Measurements from ENCODE around the gene NAA80. TPM values are rescaled to one million over a fixed set of nuclear protein-coding genes. Genes with fewer than 3 reads are reported as not detected.

The NAA80 gene
- total and polyA plus RNA-seq, 2 of the 13 experiments (the other 11 are each of a cell fraction or from before 2014, with no cell fraction given): 3.4 to 8.7 TPM

- TF ChIP-seq ZBTB3 (CRISPR knock-in tag; IDR thresholded peaks at IDR 0.05; ENCODE audit: borderline replicate concordance, low read depth) (no peak), ZNF33A (CRISPR knock-in tag; IDR thresholded peaks at IDR 0.05; ENCODE audit: borderline replicate concordance) (no peak), ZNF747 (CRISPR knock-in tag; IDR thresholded peaks at IDR 0.05; ENCODE audit: borderline replicate concordance) (peak; percentile 65; the same call in 1 of the 2 replicates), ZNF337 (CRISPR knock-in tag; IDR thresholded peaks at IDR 0.05; ENCODE audit: borderline replicate concordance, low read depth) (peak; percentile 56; the same call in 1 of the 2 replicates), JUND (CRISPR knock-in tag; IDR thresholded peaks at IDR 0.05) (no peak), ATM (IDR thresholded peaks at IDR 0.05; ENCODE audit: borderline replicate concordance) (no peak), SALL1 (CRISPR knock-in tag; IDR thresholded peaks at IDR 0.05) (peak; percentile 64), ZBTB26 (CRISPR knock-in tag; IDR thresholded peaks at IDR 0.05; ENCODE audit: borderline replicate concordance) (no peak), GATA4 (IDR thresholded peaks at IDR 0.05; ENCODE audit: borderline replicate concordance, low read depth) (peak; percentile 59; the same call in 1 of the 2 replicates), ZNF362 (CRISPR knock-in tag; IDR thresholded peaks at IDR 0.05; ENCODE audit: borderline replicate concordance) (no peak), TMF1 (CRISPR knock-in tag; IDR thresholded peaks at IDR 0.05; ENCODE audit: low read depth) (peak; percentile 57; the same call in 1 of the 2 replicates), MAZ (IDR thresholded peaks at IDR 0.05; ENCODE audit: borderline replicate concordance, low read depth, low read length) (no peak), MAZ (CRISPR knock-in tag; IDR thresholded peaks at IDR 0.05; ENCODE audit: low read depth) (peak; percentile 75), CREBL2 (CRISPR knock-in tag; IDR thresholded peaks at IDR 0.05; ENCODE audit: borderline replicate concordance) (no peak), ZFAT (CRISPR knock-in tag; conservative IDR thresholded peaks at IDR 0.05) (no peak), BHLHE40 (IDR thresholded peaks at IDR 0.05; ENCODE audit: low read length) (no peak), TFAP4 (IDR thresholded peaks at IDR 0.05; ENCODE audit: borderline replicate concordance, low read depth) (peak; percentile 92), JARID2 (CRISPR knock-in tag; IDR thresholded peaks at IDR 0.05; ENCODE audit: insufficient replicate concordance) (no peak), FOXO1 (CRISPR knock-in tag; IDR thresholded peaks at IDR 0.05) (0 out of 2 replicates have a peak, but pooled peaks have one; percentile 39), EZH2 (conservative IDR thresholded peaks at IDR 0.05; ENCODE audit: low read depth, low read length) (no peak), CSRNP2 (CRISPR knock-in tag; conservative IDR thresholded peaks at IDR 0.05; ENCODE audit: low read depth) (no peak), ARID3A (IDR thresholded peaks at IDR 0.05; ENCODE audit: low read depth, low read length) (no peak)
Measured at GRCh38 chr3:50327943-50328691, 28.9 kb upstream of the NAA80 start, which contains the start of gene TUSC2 (continued).
